GM18951 (cell line): ENCODE measurements around the gene TMEM221.

Source experiments
- POLR2A ChIP-seq: IDR thresholded peaks from 4 replicates; pipeline ENCODE4 v1.6.1; 2011; ENCODE audit warnings: mild to moderate bottlenecking; ENCODE audit not compliant: insufficient read length, insufficient read depth; ENCODE audit errors: extremely low read depth
- in situ Hi-C: fragments of 300-500 bp; cut with MboI; formaldehyde crosslinking; loops from one replicate; pipeline ENCODE4 v1.12.0; 2022; ENCODE audit warnings: low sequenced_read_pairs, mixed read lengths, inconsistent platforms; ENCODE audit not compliant: unreplicated experiment

The TMEM221 gene

DNA sequence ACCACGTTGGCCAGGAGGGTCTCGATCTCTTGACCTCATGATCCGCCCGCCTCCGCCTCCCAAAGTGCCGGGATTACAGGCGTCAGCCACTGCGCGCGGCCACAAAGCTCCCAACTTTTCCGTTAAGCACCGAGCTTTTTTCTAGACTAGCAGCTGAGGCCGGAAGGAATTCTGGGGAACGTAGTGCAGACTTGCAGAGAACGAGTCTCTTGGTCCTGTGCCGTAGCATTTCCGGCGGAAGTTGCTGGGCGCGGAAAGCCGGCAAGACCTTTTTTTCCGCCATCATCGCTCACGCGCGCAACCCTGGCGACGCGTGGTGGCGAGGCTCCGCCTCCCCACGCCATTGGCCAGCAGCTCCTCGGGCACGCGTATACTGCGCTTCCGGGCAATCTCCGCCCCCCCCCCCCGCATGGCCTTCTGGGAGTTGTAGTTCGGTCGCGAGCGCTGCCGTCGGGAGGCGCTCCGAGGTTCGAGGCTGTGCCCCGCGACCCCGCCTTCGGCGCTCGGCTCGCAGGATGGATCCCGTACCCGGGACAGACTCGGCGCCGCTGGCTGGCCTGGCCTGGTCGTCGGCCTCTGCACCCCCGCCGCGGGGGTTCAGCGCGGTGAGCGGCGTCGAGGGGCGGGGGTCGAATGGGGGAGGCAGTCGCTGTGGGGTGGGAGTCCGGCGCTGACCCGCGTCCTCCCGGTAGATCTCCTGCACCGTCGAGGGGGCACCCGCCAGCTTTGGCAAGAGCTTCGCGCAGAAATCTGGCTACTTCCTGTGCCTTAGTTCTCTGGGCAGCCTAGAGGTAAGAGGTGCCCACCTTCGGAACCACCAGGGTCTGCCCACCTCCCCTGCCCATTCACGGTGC lies 28.6 kb downstream of the TMEM221 start, which contains the start of gene MVB12A:
TSS of gene MVB12A (plus strand) at position 427 of the 854 bp plus-strand sequence. CDS start at position 516, 89 bp downstream.
- in situ Hi-C loops = no loop called here

DNA sequence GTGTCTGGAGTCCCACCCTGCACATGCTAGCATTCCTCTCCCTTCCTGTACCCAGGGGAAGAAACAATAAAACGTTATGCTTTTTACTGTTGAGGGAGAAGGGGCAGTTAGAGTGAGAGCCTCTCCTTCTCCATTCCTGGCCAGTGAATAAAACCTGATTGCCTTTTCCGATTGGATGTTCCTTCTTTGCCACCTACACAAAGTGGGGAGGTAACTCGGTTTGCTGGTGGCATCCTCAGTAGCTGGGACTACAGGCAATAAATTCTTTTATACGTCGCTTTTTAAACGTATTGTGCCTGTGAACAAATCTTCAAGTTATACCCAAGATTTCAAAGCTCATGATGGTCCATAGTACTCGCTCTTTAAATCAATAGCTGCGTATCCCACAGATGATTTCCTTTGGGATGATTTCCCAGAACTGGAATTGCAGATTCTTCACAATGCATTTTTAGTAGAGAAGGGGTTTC lies 29.3 kb downstream of the TMEM221 start:
- in situ Hi-C loops = no loop called here
- TF ChIP-seq POLR2A = no peak

More for the DNA sequence above, 28.6 kb downstream of the TMEM221 start, which contains the start of gene MVB12A:
- TF ChIP-seq POLR2A = no peak

DNA sequence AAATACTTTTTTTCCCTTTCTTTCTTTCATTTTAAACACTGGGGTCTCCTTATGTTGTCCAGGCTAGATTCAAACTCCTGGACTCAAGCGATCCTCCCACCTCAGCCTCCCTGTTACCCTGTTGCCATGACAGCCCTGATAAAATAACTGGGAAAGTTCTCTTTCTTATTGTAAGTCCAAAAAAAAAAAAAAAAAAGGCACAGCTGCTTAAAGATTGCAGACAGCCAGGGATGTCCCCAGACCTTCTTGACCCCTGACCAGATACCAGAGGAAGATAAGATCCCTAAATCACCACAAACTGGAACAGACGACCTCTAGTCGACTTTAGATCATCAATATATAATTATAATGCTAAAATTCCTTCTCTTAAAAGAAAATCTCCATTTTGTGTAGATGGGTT lies 29.8 kb downstream of the TMEM221 start:
- in situ Hi-C loops = no loop called here
- TF ChIP-seq POLR2A = no peak

DNA sequence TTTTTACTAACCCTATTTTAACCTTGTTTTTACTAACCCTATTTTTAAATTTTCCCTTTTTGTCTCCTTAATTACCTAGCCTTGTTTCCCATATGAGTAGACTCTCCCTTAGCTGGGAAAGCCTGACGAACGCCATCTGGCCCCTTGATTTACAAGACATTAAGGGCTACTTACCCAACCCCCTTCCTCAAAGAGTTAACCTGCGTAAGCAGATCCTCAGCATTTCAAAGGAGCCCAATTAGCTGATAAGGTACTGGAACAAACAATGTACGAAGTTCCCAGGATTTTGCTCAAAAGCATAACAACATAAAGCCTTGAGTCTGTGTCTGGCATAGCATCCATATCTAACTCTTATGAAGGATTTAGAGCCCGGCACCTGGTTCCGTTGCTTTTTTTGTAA lies 33.3 kb downstream of the TMEM221 start:
- TF ChIP-seq POLR2A = no peak
- in situ Hi-C loops = no loop called here

DNA sequence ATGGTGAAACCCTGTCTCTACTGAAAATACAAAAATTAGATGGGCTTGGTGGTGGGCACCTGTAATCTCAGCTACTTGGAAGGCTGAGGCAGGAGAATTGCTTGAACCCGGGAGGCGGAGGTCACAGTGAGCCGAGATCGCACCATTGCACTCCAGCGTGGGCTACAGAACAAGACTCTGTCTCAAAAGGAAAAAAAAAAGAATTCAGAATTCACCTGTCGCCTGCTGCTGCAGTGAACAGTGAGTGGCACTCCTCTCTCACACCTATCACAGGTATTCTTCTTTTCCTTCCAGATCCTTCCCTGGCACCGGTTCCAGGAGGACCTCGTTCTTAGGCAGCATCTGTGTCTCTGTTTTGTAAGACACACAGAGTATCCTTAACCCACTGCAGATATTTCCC lies 34.4 kb downstream of the TMEM221 start:
- in situ Hi-C loops = no loop called here
- TF ChIP-seq POLR2A = no peak

DNA sequence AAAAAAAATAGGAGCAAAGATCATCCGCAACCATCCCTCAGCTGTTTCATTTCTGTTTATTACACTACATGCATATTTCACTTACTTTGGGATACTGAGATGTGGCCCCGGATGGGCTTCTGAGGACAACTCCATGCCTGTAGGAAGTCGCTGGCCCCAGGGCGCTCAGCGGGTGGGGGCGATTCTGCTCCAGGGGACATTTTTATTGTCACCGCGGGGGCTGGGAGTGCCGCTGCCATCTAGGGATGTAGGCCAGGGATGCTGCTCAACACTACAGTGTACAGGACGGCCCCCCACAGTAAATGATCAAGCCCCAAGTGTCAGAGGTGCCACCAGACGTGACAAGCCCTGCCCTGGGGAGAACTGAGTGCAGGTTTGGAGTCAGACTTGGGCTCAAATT lies 36.7 kb downstream of the TMEM221 start:
- in situ Hi-C loops = no loop called here
- TF ChIP-seq POLR2A = no peak

DNA sequence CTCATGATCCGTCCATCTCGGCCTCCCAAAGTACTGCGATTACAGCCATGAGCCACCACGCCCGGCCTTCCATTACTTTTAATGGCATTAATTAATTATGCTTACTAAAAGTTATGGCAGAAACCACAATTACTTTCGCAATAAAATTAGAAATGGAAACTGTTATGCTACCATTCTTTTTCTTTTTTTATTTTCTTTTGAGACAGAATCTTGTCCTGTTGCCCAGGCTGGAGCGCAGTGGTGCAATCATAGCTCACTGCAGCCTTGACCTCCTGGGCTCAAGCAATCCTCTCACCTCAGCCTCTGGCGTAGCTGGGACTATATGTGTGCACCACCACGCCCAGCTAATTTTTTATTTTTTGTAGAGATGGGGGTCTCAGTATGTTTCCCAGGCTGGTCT lies 38.5 kb downstream of the TMEM221 start:
- in situ Hi-C loops = no loop called here
- no peak for TF ChIP-seq POLR2A

DNA sequence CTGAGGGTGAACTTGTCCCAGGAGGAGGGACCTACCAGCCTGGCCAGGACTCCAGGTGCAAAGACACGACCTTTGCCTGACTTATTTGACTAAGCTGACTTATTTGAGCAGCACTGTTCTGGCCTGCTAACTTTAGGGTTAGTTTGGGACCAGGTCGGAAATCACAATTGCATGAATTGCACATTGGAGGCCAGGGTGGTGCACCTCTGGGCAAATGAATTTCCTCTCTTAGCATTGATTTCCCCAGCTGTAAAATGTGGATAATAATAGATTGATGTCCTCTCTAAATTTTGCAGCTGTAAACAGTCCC lies 41.6 kb downstream of the TMEM221 start:
- TF ChIP-seq POLR2A = no peak
- in situ Hi-C loops = no loop called here

DNA sequence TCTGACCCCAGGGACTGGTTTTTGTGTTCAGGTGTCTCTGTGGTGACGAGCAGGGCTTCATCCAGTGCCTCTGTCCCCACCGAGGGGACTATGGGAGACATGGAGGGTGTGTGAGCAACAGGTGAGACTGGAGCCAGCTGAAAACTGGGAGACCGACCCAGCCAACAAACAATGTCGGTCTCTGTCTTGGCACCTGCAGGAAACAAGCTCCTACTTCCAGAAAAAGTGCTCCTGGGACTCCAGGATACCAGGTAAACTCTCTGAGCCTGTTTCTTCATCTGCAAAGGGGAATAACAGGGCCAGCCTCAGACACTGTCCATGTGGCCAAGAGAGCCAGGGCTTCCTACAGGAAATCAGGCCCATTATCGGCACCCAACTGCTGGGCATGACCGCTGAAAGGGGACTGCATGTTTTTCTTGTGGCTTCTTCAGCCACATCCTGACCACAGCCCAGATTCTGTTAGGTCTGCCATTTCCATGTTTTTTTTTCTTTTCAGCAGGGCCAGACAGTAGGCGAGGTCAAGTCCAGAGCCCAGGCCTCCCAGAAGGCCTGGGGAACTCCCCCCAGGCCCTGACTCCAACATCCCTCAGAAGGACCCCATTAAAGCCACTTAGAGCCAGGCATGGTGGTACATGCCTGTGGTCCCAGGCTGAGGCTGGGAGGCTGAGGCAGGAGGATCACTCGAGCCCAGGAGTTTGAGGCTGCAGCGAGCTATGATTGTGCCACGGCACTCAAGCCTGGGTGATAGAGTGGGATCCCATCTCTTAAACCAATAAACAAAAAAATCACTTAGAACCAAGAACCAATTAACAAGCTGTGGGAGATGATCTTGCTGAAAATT lies 42.2 kb downstream of the TMEM221 start:
- in situ Hi-C loops = no loop called here
- TF ChIP-seq POLR2A = peak; percentile 7

DNA sequence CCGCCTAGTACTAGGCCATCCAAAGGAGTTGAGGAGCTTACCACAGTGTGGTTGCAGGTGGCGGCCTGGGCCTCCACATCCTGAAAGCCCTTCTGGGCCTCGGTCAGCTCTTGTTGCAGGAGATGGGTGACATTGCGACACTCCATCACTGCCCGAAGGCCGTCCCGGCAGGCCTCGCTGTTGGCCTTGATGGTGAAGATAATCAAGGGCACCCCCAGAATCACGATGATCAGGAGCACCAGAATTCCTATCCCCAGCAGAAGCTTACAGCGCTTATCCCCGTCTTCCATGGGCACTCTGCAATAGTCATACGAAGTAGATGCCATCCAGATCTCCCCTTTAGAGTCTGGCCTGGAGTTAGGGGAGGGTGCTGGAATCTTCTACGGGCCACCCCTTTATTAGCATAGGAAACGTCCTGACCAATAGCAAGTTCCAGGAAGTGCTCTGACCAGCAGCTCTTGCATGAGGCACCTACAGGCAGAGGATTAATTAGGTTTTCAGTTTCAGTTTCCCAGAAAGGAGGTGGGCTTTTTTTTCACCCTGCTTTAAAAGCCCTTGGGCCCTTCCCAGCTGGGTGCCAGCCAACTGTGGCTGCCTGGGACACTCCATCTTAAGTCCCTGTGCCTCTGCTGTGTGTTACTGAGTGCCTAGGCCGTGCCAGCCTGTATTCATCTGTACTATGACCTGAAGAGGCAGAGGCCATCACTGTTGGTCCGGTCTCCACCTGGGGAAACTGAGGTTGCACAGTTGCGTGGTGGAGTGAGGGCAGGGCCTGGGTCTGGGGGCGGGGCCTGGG lies 43.0 kb downstream of the TMEM221 start, which contains the start of gene BST2:
TSS of gene BST2 (minus strand) at position 381 of the 796 bp plus-strand sequence. CDS start at position 326, 55 bp downstream.
- peak; percentile 85 for TF ChIP-seq POLR2A
- in situ Hi-C loops = no loop called here

DNA sequence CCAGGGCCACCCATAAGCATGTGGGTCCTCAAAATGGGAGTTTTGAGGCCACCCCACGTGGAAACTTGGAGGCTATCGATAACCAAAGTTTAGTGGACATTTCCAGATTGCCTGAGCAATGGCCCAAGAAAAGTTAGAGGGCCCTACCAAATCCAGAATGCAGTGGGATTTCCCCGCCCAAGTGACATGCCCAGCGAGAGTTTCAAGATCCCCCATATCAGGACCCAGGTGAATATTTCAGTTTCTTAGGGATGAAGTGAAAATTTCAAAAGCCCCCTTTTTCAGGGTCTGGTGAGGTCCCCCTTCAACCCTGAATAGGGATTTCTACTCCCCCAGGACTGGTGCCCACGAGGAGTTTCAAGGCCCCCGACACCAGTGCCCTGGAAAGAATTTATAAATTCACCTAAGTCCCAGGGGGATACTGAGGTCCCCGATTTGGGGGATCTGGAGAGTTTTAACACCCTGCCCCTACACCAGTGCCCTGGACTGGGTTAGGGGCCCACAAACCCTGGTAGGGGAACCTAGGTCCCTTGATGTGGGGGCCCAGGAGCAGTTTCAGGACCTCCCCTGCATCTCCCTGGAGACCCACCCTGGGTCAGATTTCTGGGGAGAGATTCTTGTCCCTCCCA lies 43.7 kb downstream of the TMEM221 start:
- TF ChIP-seq POLR2A = no peak
- in situ Hi-C loops = no loop called here

DNA sequence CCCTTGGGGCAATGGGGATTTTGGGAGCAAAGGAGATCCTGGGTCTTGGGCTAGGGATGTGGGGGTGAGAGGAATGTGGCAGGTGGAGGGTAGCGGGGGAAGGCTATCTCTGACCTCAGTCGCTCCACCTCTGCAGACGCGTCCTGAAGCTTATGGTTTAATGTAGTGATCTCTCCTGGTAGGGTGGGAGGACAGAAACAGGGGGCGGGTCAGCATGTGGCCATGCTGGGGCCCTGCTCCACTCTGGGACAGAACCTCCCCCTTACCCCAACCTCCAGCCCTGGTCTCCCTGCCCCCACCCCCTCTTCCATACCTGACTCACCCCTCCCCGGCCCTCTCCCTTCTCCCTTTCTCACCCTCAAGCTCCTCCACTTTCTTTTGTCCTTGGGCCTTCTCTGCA lies 44.5 kb downstream of the TMEM221 start:
- in situ Hi-C loops = no loop called here
- TF ChIP-seq POLR2A = no peak

DNA sequence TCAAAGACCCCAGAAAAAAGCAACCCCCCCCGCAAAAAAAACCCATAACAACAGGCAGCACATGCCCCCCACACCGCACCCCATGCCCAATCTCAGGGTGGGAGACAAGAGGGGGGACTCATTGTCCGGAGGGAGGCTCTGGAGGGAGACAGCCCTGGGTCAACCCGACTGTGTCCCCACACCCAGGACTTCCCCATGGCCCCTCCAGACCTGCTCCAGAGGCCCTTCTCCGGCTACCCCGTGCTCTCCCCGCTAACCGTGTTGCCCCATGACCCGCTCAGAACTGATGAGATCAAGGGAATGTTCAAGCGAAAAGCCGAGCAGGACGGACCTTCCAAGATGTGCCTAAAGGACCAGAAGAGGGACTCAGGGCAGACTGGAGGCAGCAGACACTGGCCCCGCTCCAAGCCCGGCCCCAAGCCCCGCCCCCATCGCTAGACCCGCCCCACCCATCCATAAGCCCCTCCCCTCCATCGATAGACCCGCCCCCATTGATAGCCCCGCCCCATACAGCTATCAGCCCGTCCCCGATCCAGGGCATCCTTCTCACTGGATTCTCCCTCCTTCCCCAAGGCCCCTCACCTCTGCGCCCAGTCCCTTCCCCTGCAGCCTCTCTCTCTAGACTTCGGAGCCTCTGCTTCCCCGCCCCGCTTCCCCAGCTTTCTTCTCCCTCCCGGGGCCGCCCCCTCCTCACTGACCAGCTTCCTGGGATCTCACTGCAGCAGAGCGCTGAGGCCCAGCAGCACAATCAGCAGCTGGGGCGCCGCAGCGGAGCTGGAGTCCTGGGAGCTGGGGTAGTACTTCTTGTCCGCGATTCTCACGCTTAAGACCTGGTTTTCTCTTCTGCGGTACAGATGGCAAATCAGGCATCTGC lies 45.2 kb downstream of the TMEM221 start:
- in situ Hi-C loops = no loop called here
- TF ChIP-seq POLR2A = no peak
